Adrenal gland (tissue), 5 donors: Measurements from ENCODE around the gene ZBTB9.

Source experiments
- POLR2A ChIP-seq, 2 donors: fragments of 450-650 bp; IDR thresholded peaks; one replicate each; pipeline ENCODE4 v1.6.1; 2017; ENCODE audit warnings: antibody characterized with exemption in 2 of 2, mild to moderate bottlenecking in 2 of 2, moderate library complexity in 1 of 2
- TF ChIP-seq, protein P1 (sequence below), 6 experiments: fragments of 450-650 bp in 4 of 6; fragments of 200-600 bp in 2 of 6; sonication (generic) in 1 of 6; IDR thresholded peaks; 1 replicate in 5 of 6; 2 replicates in 1 of 6; pipeline versions ENCODE4 v1.5.1 to v1.8.0; 2016 to 2021; ENCODE audit warnings: antibody characterized with exemption in 6 of 6, mild to moderate bottlenecking in 2 of 6, moderate library complexity in 1 of 6
- donor health status: DM: no; HTN: no; CAD: no.

GRCh38 chr6:33407132-33407718 is 47.2 kb upstream of the ZBTB9 start:
- TF ChIP-seq, protein P1, sequence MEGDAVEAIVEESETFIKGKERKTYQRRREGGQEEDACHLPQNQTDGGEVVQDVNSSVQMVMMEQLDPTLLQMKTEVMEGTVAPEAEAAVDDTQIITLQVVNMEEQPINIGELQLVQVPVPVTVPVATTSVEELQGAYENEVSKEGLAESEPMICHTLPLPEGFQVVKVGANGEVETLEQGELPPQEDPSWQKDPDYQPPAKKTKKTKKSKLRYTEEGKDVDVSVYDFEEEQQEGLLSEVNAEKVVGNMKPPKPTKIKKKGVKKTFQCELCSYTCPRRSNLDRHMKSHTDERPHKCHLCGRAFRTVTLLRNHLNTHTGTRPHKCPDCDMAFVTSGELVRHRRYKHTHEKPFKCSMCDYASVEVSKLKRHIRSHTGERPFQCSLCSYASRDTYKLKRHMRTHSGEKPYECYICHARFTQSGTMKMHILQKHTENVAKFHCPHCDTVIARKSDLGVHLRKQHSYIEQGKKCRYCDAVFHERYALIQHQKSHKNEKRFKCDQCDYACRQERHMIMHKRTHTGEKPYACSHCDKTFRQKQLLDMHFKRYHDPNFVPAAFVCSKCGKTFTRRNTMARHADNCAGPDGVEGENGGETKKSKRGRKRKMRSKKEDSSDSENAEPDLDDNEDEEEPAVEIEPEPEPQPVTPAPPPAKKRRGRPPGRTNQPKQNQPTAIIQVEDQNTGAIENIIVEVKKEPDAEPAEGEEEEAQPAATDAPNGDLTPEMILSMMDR (IDR thresholded peaks at IDR 0.05): peak; percentile 33 to 55 (median 49)
- no peak for TF ChIP-seq POLR2A (IDR thresholded peaks at IDR 0.05)
